HEK293 (cell line): Measurements from ENCODE around the gene CD46.

Experiments
- CTCF ChIA-PET: fragments of 350-600 bp; formaldehyde crosslinking; extraction: SDS; loops from one replicate; lab custom pipeline; 2021; ENCODE audit warnings: antibody characterized with exemption; lab: Yijun Ruan, JAX
- POLR2A ChIA-PET: fragments of 300-600 bp; formaldehyde crosslinking; extraction: SDS; loops from one replicate; lab custom pipeline; 2020; ENCODE audit warnings: antibody characterized with exemption, inconsistent platforms; lab: Yijun Ruan, JAX
- H3K27ac ChIP-seq: fragments of 200-500 bp; sonication (Bioruptor generic); 2 replicates; pipeline ENCODE4 v1.5.1; 2014; ENCODE audit warnings: low read depth, low read length, control low read depth, inconsistent platforms; ENCODE audit errors: extremely low read depth
- H3K36me3 ChIP-seq, 2 experiments: fragments of 200-500 bp in 1 of 2; sonication (Bioruptor generic) in 1 of 2; 1 replicate in 1 of 2; 2 replicates in 1 of 2; pipeline ENCODE4 v1.5.1; 2014 to 2017; ENCODE audit warnings: inconsistent platforms in 2 of 2, low read length in 2 of 2; ENCODE audit not compliant: control insufficient read depth in 2 of 2, insufficient read depth in 1 of 2
- H3K4me1 ChIP-seq: fragments of 200-500 bp; sonication (Bioruptor generic); 2 replicates; pipeline ENCODE4 v1.5.1; 2014; ENCODE audit warnings: mild to moderate bottlenecking, low read length, inconsistent platforms; ENCODE audit not compliant: control insufficient read depth, insufficient read depth
- H3K4me3 ChIP-seq: 2 replicates; pipeline ENCODE4 v1.5.1; 2011; ENCODE audit warnings: low read depth, mild to moderate bottlenecking, control low read depth, low read length, moderate library complexity
- H3K9me3 ChIP-seq: fragments of 200-500 bp; sonication (Bioruptor generic); 2 replicates; pipeline ENCODE4 v1.5.1; 2014; ENCODE audit warnings: low read depth, low read length, inconsistent platforms; ENCODE audit not compliant: control insufficient read depth, insufficient read depth
- BCL11A ChIP-seq: fragments of 450-650 bp; formaldehyde crosslinking; IDR thresholded peaks from 2 replicates; pipeline ENCODE4 v1.5.1; 2016; ENCODE audit warnings: low read depth, missing biosample characterization, missing genetic modification characterization
- MZF1 ChIP-seq: fragments of 450-650 bp; formaldehyde crosslinking; IDR thresholded peaks from 2 replicates; pipeline ENCODE4 v1.5.1; 2017; ENCODE audit warnings: missing biosample characterization, missing genetic modification characterization, borderline replicate concordance
- SP3 ChIP-seq: fragments of 450-650 bp; formaldehyde crosslinking; IDR thresholded peaks from 2 replicates; pipeline ENCODE4 v1.5.1; 2016; ENCODE audit warnings: missing biosample characterization, missing genetic modification characterization
- SP7 ChIP-seq: fragments of 450-650 bp; formaldehyde crosslinking; IDR thresholded peaks from 2 replicates; pipeline ENCODE4 v1.5.1; 2016; ENCODE audit warnings: missing biosample characterization, missing genetic modification characterization
- TCF7L2 ChIP-seq: IDR thresholded peaks from 2 replicates; pipeline ENCODE4 v1.6.1; 2011; ENCODE audit warnings: low read depth, mild to moderate bottlenecking, inconsistent platforms, low read length, moderate library complexity, borderline replicate concordance
- ZBTB17 ChIP-seq: fragments of 450-650 bp; formaldehyde crosslinking; IDR thresholded peaks from 2 replicates; pipeline ENCODE4 v1.5.1; 2016; ENCODE audit warnings: missing biosample characterization, missing genetic modification characterization
- ZNF112 ChIP-seq: fragments of 450-650 bp; formaldehyde crosslinking; IDR thresholded peaks from 2 replicates; pipeline ENCODE4 v1.5.0; 2017; ENCODE audit warnings: missing biosample characterization, missing genetic modification characterization
- ZNF132 ChIP-seq: fragments of 450-650 bp; formaldehyde crosslinking; IDR thresholded peaks from 2 replicates; pipeline ENCODE4 v1.5.1; 2017; ENCODE audit warnings: missing biosample characterization, missing genetic modification characterization, borderline replicate concordance
- ZNF239 ChIP-seq: fragments of 450-650 bp; formaldehyde crosslinking; IDR thresholded peaks from 2 replicates; pipeline ENCODE4 v1.5.1; 2016; ENCODE audit warnings: missing biosample characterization, missing genetic modification characterization
- ZNF324 ChIP-seq: fragments of 450-650 bp; formaldehyde crosslinking; IDR thresholded peaks from 2 replicates; pipeline ENCODE4 v1.5.1; 2016; ENCODE audit warnings: missing biosample characterization, missing genetic modification characterization
- ZNF341 ChIP-seq: fragments of 450-650 bp; formaldehyde crosslinking; IDR thresholded peaks from 2 replicates; pipeline ENCODE4; 2016; ENCODE audit warnings: low read depth, missing biosample characterization, missing genetic modification characterization
- ZNF433 ChIP-seq: fragments of 450-650 bp; formaldehyde crosslinking; IDR thresholded peaks from 2 replicates; pipeline ENCODE4 v1.5.1; 2016; ENCODE audit warnings: missing biosample characterization, missing genetic modification characterization, low read depth
- ZNF600 ChIP-seq: fragments of 450-650 bp; formaldehyde crosslinking; IDR thresholded peaks from 2 replicates; pipeline ENCODE4 v1.5.1; 2016; ENCODE audit warnings: missing biosample characterization, missing genetic modification characterization
- ZNF610 ChIP-seq: fragments of 450-650 bp; formaldehyde crosslinking; IDR thresholded peaks from 2 replicates; pipeline ENCODE4 v1.5.1; 2016; ENCODE audit warnings: missing biosample characterization, missing genetic modification characterization, borderline replicate concordance
- ZNF623 ChIP-seq: fragments of 450-650 bp; formaldehyde crosslinking; IDR thresholded peaks from 2 replicates; pipeline ENCODE4 v1.5.1; 2016; ENCODE audit warnings: missing biosample characterization, missing genetic modification characterization
- ZNF626 ChIP-seq: fragments of 450-650 bp; sonication (Bioruptor Pico); formaldehyde crosslinking; IDR thresholded peaks from 2 replicates; pipeline ENCODE4 v1.5.1; 2018; ENCODE audit warnings: missing biosample characterization, missing genetic modification characterization, inconsistent platforms
- ZNF791 ChIP-seq: fragments of 450-650 bp; formaldehyde crosslinking; IDR thresholded peaks from 2 replicates; pipeline ENCODE4 v1.5.1; 2016; ENCODE audit warnings: missing biosample characterization, missing genetic modification characterization
- TF ChIP-seq, protein P1 (sequence below): fragments of 450-650 bp; formaldehyde crosslinking; IDR thresholded peaks from 2 replicates; pipeline ENCODE4 v1.5.1; 2016; ENCODE audit warnings: missing biosample characterization, missing genetic modification characterization
- TF ChIP-seq, protein P2 (sequence below): fragments of 450-650 bp; formaldehyde crosslinking; IDR thresholded peaks from 2 replicates; pipeline ENCODE4 v1.5.1; 2016; ENCODE audit warnings: missing biosample characterization, missing genetic modification characterization, borderline replicate concordance

The CD46 gene

DNA sequence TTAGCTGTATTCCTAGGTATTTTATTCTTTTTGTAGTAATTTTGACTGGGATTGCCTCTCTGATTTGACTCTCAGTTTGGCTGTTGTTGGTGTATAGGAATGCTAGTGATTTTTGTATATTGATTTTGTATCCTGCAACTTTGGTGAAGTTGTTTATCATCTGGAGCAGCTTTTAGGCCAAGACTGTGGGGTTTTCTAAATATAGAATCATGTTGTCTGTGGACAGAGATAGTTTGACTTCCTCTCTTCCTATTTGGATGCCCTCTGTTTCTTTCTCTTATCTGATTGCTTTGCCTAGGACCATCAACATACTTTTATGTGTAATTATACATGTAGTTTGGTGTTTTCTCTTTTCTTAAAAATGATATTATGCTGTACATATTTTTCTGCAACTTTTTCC is 27.2 kb downstream of the CD46 start:
- Histone ChIP-seq H3K36me3 (peaks cover 7 to 23% of the 10 kb centered on the region in 2 experiments; a peak in 2 of 3 replicates), H3K9me3 (no peaks in the 10 kb centered on the region), H3K4me3 (no peak overlapping the region), H3K4me1 (no peaks in the 10 kb centered on the region), H3K27ac (no peak overlapping the region)
- TF ChIP-seq ZNF610 (no peak), SP3 (tag by site-specific recombination) (no peak), ZNF341 (tag by site-specific recombination) (no peak), ZNF791 (tag by site-specific recombination) (no peak), BCL11A (tag by site-specific recombination) (no peak), ZNF324 (no peak), SP7 (tag by site-specific recombination) (no peak), ZNF626 (no peak), ZNF239 (tag by site-specific recombination) (no peak), MZF1 (no peak), ZNF132 (tag by site-specific recombination) (no peak), TCF7L2 (no peak)
- TF ChIP-seq, protein P1, sequence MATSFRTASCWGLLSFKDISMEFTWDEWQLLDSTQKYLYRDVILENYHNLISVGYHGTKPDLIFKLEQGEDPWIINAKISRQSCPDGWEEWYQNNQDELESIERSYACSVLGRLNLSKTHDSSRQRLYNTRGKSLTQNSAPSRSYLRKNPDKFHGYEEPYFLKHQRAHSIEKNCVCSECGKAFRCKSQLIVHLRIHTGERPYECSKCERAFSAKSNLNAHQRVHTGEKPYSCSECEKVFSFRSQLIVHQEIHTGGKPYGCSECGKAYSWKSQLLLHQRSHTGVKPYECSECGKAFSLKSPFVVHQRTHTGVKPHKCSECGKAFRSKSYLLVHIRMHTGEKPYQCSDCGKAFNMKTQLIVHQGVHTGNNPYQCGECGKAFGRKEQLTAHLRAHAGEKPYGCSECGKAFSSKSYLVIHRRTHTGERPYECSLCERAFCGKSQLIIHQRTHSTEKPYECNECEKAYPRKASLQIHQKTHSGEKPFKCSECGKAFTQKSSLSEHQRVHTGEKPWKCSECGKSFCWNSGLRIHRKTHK (tag by site-specific recombination): no peak
- TF ChIP-seq, protein P2, sequence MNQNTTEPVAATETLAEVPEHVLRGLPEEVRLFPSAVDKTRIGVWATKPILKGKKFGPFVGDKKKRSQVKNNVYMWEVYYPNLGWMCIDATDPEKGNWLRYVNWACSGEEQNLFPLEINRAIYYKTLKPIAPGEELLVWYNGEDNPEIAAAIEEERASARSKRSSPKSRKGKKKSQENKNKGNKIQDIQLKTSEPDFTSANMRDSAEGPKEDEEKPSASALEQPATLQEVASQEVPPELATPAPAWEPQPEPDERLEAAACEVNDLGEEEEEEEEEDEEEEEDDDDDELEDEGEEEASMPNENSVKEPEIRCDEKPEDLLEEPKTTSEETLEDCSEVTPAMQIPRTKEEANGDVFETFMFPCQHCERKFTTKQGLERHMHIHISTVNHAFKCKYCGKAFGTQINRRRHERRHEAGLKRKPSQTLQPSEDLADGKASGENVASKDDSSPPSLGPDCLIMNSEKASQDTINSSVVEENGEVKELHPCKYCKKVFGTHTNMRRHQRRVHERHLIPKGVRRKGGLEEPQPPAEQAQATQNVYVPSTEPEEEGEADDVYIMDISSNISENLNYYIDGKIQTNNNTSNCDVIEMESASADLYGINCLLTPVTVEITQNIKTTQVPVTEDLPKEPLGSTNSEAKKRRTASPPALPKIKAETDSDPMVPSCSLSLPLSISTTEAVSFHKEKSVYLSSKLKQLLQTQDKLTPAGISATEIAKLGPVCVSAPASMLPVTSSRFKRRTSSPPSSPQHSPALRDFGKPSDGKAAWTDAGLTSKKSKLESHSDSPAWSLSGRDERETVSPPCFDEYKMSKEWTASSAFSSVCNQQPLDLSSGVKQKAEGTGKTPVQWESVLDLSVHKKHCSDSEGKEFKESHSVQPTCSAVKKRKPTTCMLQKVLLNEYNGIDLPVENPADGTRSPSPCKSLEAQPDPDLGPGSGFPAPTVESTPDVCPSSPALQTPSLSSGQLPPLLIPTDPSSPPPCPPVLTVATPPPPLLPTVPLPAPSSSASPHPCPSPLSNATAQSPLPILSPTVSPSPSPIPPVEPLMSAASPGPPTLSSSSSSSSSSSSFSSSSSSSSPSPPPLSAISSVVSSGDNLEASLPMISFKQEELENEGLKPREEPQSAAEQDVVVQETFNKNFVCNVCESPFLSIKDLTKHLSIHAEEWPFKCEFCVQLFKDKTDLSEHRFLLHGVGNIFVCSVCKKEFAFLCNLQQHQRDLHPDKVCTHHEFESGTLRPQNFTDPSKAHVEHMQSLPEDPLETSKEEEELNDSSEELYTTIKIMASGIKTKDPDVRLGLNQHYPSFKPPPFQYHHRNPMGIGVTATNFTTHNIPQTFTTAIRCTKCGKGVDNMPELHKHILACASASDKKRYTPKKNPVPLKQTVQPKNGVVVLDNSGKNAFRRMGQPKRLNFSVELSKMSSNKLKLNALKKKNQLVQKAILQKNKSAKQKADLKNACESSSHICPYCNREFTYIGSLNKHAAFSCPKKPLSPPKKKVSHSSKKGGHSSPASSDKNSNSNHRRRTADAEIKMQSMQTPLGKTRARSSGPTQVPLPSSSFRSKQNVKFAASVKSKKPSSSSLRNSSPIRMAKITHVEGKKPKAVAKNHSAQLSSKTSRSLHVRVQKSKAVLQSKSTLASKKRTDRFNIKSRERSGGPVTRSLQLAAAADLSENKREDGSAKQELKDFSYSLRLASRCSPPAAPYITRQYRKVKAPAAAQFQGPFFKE (tag by site-specific recombination): no peak
- CTCF ChIA-PET: interaction anchor here (0.7 to 1.0 kb wide), 2 partner anchors 17 to 107 kb away, joined by 3 read pairs; no protein-coding TSS in a partner anchor
- POLR2A ChIA-PET: no interaction called here

DNA sequence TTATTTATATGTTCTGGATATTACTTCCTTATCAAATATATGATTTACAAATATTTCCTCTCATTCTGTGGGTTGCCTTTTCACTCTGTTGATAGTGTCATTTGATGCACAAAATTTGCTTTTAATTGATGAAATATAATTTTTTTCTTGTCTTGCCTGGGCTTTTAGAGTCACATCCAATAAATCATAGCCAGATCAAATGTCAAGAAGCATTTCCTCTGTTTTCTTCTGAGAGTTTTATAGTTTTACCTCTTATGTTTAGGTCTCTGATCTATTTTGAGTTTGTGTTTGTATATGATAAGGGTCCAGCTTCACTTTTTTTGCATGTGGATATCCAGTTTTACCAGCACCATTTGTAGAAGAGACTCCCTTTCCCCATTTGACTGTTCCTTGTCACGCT is 29.5 kb downstream of the CD46 start:
- H3K36me3 ChIP-seq: peaks cover 8 to 27% of the 10 kb centered on the region in 2 experiments; a peak in 2 of 3 replicates

More for the DNA sequence above, 29.5 kb downstream of the CD46 start:
- TF ChIP-seq ZNF623 (tag by site-specific recombination) (no peak), ZBTB17 (no peak), MZF1 (no peak), ZNF112 (no peak), ZNF600 (tag by site-specific recombination) (no peak), BCL11A (tag by site-specific recombination) (no peak), ZNF433 (tag by site-specific recombination) (no peak)
- H3K4me1 ChIP-seq: no peaks in the 10 kb centered on the region
- POLR2A ChIA-PET: no interaction called here
- H3K9me3 ChIP-seq: no peaks in the 10 kb centered on the region
- CTCF ChIA-PET: no interaction called here
- H3K27ac ChIP-seq: no peak overlapping the region
- no peak overlapping the region for H3K4me3 ChIP-seq
